ENCODE measurements around the gene ATP10A.
"Not testable (repeated sequence)": the region's sequence is repeated elsewhere in the genome, so short reads cannot be mapped to it uniquely, and the experiment has no call there.

The ATP10A gene

GRCh38 chr15:25858952-25859760, 4.0 kb downstream of the ATP10A start:
- DNase-seq (ENCODE audit: low spot score), result no peak

DNA sequence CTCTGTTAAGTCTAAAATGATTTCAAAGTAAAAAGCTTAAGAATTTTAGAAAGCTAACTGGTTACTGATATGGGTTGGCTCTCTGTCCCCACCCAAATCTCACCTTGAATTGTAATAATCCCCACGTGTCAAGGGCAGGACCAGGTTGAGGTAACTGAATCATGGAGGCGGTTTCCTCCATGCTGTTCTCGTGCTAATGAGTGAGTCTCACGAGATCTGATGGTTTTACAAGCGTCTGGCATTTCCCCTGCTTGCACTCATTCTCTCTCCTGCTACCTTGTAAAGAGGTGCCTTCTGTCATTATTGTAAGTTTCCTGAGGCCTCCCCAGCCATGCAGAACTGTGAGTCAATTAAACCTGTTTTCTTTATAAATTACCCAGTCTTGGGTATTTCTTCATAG, 7.1 kb downstream of the ATP10A start:
- not testable (repeated sequence) for DNase-seq (ENCODE audit: low spot score)

GRCh38 chr15:25852661-25853524, 10.2 kb downstream of the ATP10A start:
- DNase-seq (ENCODE audit: low spot score), result no peak

- no peak for DNase-seq (ENCODE audit: low spot score)
These were observed 11.1 kb downstream of the ATP10A start for GRCh38 chr15:25852027-25852426.

DNA sequence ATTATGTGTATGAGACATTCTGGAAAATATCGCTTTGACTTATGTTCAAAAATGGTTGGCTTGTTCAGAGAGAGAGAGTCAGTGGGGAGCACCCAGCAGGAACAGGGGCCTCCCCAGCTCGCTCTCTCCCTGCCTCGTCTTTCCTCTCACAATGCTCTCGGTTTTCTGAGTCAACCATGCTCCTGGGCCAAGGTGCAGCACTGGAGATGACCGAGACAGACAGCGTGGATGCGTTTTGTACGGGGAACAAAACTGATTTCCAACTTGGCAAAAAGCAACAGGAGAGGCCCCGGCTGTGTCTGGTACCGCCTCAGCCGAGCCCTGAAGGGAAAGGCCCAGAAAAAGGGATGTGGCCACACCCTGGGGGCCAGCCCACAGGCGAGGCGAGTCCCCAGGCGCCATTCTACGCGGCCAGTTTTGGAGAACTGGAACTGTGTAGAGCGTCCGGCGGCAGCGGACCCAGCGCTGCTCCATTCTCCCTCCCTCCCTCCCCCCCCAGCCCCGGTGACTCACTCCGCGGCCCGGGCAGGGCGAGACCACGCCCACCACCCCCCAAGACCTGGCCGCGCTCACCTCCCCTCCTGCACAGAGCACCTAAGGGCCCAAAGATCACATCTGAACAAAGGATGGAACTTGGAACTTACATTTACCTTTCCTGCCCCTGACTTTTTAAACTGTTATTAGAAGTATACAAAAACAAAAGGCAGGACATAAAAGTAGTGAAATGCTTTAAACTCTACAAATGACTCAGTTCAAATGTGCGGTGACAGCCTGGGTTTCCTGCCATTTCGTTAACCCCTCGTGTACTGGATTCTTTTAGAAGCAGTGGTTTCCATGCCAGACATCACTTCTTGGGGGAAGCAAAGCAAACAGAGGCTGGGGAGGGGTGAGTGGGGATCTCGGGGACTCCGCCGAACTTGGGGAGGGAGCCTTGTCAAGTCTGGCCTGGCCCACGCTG, 12.7 kb downstream of the ATP10A start:
- no peak for DNase-seq (ENCODE audit: low spot score)

DNA sequence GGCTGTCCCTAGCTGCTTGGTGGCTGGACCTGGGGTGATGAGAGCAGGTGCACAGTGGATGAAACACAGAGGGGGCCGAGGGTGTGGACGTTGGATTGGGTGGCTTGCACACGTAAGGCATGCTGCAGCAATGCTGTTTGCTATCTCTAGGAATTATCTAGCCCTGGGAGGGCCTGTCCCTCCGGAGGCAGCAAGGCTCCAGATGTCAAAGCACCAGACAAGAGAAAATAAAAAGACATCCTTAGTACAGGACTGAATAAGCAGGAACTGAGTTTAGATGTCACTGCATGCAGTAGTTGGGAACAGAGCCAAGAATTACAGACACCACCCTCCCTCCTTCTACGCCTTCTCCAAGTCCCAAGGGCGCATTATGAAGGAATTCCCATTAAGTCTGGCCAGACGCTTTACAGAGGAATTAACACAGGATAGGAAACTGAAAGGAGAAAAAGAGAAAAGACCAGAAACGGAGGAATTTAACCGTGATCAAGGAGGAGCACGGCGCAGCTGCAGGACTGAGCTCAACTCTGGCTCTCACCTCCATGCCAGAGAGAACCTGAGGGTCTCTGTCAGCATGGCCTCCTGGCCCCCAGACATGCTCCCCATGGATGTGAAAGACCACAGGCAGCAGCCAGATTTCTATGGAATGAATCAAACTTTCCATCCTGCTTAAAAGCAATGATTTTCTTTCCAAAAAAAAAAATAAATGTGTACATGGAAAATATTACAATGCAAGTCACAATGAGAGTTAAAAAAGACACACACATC, 13.8 kb downstream of the ATP10A start:
- DNase-seq (ENCODE audit: low spot score), result no peak

DNA sequence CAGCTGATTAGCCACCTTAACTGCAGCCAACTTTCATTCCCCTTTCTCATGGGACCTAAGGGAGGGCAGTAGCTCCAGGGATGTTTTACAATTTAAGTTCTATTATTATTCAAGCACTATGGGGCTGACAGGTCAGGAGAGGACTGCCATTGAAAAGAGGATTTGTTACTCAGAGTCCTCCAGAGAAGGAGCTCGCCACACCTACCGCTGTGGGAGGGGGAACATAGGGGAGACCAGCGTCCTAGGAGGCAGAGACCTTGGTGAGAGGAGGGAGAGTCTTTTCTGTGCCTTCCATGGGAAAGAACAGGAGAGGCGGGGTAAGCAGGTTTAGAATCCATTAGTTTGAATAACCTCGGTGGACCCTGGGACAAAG, 14.4 kb downstream of the ATP10A start:
- DNase-seq (ENCODE audit: low spot score), result no peak

DNA sequence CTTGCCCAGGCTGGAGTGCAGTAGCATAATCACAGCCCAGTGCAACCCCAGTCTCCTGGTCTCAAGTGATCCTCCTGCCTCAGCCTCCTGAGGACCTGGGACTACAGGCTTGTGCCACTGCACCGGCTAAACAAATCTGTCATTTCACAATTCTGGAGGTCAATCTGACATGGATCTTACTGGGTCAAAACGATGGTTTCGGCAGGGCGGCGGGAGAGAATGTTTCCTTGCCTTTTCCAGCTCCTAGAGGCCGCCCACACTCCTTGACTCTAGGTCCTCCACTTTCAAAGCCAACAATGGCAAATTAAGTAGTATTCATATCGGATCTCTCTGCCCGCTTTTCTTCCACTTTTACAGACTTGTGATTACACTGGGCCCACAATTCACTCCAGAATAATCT, 14.8 kb downstream of the ATP10A start:
- DNase-seq (ENCODE audit: low spot score), result no peak

DNA sequence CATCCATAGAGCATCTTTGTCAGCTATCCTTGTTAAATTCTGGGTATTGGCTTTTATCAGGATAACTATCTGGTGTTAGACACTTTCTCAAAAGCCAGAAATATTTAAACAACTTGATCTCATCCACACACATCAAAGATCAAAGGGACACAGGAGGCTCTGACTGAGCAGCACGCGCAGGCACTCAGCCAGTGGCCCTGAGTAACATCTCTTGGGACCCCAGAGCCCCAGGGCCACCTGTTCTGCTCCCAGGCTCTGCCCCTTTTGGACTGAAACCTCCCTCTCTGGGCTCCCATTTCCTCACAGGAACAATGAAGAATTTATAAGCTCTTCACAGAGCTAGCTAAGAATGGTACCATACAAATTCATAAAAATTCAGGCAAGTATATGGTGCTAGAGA, 16.1 kb downstream of the ATP10A start:
- DNase-seq (ENCODE audit: low spot score), result peak; percentile 12

DNA sequence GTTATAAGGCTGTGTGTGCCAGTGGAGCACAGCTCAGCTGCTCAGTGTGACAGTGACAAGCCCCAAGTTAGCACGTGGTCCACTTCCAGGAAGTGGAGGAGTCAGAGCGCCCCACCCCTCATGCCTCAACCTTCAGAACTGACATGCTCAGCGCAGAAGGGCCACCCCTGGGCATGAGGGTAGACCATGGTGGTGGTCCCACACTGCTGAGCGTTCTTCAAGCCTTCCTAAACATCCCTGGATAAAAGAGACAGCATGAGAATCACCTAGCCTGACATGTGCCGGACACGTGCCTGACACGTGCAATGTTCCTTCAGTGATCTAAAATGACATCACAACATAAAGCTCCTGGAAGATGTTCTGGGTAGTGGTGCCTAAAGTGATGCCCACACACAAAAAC, 16.8 kb downstream of the ATP10A start:
- no peak for DNase-seq (ENCODE audit: low spot score)

DNA sequence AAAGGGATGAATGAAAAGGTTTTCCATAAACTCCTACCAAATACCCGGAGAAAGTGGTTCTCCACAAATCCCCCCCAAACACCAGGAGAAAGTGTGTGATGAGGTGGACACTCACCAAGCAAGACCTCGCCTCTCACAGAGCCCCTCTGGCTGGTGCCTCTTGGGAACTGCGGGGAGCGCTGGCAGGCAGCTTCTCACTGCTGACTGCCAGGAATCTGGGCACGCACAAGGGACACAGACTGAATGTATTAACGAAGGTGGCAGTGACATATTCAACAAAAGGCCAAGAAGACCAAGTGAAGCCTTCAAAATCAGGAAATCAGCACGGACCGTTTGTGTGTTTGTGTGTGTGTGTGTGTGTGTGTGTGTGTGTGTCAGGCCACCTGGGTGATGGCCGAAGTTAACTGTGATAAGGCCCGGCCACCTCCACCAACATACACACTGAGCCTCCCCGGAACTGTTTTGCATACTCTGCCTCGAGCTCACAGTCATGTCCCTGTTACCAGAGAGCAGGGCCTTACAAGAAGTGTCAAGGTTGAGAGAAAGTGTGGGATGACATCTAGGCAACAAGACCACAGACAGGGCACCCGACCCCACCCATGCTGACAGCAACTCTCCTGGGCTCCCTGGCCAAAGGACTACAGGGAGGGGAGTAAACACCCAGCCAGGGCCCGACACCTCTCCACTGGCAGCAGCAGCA, 18.0 kb downstream of the ATP10A start:
- DNase-seq (ENCODE audit: low spot score), result no peak

DNA sequence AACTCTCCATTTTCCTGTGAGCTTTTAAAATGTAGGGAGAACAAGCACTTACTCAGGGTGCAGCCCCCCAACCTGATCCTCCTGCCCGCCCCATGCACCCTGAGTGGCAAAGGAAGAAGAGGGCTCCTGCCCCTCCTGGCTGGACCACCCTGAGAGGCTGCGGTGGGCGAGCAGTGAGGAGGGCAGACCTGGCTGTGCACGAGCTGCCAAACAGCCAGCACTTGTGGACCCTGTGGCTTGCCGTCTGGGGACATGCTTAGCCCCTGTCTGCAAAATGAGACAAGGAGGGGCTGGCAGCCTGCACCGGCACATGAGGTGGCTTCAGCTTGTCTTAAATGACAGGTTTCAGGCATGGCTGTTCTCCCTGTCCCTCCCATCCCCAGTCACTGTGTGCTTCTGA, 18.6 kb downstream of the ATP10A start:
- no peak for DNase-seq (ENCODE audit: low spot score)

DNA sequence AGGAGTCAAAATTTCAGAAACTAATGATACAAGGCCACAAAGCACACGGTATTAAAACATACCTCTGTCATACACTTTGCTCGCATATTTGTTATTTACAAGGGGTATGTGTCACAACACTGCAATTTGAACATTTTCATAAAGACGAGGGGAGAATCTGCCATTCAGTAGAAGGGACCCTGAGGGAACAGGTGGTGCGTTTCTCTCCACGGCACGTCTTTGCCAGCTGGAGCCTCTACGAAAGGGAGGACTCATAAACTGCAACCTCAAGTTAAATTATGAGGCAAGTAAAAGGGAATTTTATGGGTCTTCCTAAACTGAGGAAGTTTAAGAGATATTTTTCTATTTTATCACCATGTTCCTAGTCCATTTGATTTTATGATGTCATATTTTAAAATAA, 19.1 kb downstream of the ATP10A start:
- DNase-seq (ENCODE audit: low spot score), result no peak

- no peak for DNase-seq (ENCODE audit: low spot score)
These were observed 23.4 kb downstream of the ATP10A start for GRCh38 chr15:25839638-25840156.

DNA sequence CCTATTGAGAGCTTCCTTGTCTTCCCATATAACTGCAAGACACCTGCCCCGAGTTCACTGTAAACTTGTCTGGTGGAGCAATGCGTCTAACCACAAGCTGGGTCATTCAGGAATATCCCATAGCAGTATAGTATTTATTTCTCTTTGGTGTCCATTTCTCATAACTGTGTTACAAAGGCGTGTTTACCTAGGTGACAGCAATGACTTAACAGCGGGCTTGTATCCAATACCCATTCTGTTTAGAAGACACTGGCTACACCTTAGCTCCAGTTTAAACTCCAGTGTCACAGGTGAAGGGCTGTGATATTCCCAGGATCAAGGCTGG, 24.3 kb downstream of the ATP10A start:
- DNase-seq (ENCODE audit: low spot score), result no peak

DNA sequence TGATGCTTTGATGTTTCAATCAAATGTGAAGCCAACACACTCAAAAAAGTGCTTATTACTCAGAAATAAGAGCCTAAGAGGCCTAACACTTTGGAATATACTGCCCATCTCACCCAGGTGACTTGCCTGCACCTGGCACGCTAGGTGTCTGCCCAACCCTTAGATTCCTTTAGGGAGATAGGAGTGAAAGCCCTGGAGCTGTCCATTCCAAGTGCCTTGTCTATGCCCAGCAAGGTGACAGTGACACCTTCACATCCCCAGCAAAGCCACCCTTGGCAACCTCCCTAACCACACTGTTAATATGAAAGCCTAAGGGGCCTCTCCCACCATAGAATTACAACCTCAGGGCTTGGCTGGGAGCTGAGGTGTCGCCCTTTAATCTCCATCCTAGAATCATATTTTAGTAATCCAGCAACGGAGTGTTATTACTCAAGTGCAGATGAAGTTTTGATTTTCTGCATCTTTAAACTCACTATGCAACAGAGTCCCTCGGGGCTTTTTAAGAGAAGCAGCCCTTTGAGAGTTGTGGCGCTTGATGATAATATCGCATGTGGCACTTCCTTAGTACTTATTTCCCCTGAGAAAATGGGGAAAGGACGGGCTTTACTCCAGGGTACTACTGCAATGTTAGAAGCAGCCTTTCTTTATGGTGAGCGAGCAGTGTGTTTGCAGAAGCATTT, 24.8 kb downstream of the ATP10A start:
- DNase-seq (ENCODE audit: low spot score), result no peak

DNA sequence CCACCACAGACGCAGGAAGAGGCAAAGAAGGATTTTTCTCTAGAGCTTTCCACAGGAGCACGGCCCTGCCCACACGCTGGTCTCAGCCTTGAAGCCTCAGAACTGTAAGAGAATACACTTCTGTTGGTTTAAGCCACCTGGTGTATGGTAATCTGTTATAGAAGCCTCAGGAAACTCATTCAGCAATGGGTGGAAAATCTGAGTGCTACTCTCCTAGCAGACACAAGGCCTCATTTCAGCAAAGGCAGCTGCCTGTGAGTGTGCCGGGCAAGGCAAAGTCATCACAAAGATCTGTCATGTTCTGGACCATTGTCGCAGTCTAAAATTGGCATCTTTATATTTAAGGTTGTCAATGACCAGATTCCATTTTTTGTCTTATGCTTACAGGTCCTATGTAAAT, 31.0 kb downstream of the ATP10A start:
- no peak for DNase-seq (ENCODE audit: low spot score)

DNA sequence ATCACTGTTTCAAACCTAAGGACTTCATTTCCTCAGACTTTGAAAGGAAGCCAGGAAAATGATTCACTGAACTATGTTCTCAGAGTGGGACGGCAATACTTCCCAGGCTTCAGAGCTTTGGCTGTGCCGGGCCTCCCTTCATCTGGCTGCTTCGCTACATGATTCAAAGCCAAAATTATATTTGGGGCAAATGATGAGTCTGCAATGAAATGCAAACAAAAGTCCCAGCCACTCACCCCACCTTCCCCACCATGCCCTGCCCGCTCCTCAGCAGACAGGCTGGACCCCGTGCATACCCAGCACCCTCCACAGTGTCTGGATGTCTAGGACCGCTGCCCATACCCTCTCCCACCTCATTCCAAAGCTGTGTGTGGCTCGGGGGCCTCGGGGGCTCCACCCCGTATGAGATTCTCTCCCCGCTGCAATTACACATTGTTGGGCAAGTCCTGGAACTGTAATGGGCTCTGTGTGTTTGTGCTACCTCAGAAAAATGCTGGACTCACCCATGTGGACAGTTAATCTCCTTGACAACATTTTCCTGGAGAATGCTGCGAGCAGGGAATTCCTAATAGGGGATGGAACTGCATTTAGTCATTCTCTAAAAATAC, 32.2 kb downstream of the ATP10A start:
- no peak for DNase-seq (ENCODE audit: low spot score)

GRCh38 chr15:25829073-25829472, 34.1 kb downstream of the ATP10A start:
- peak; percentile 6 for DNase-seq (ENCODE audit: low spot score)

GRCh38 chr15:25825207-25825606, 37.9 kb downstream of the ATP10A start:
- no peak for DNase-seq (ENCODE audit: low spot score)
